ENCODE data around the gene KDM1A.

DNA sequence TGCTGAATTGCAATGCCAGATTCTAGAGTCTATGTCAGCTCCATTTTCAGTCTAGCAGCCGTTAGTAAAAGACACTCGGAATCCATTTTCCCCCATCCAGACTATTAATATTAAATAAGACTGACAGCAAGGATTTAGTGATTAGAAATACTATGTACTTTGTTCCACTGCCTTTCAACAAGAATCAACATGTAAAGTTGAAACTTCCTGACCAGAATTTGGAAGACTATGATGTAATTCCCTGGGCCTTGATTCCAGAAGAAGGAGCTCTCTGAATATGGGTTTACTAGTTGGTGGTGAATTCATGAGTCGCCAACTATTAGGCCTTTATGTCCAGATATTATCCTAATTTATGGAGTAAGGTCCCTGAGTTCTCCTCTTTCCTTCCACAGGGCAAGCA is 24.8 kb downstream of the KDM1A start:
- TF ChIP-seq, protein P1, sequence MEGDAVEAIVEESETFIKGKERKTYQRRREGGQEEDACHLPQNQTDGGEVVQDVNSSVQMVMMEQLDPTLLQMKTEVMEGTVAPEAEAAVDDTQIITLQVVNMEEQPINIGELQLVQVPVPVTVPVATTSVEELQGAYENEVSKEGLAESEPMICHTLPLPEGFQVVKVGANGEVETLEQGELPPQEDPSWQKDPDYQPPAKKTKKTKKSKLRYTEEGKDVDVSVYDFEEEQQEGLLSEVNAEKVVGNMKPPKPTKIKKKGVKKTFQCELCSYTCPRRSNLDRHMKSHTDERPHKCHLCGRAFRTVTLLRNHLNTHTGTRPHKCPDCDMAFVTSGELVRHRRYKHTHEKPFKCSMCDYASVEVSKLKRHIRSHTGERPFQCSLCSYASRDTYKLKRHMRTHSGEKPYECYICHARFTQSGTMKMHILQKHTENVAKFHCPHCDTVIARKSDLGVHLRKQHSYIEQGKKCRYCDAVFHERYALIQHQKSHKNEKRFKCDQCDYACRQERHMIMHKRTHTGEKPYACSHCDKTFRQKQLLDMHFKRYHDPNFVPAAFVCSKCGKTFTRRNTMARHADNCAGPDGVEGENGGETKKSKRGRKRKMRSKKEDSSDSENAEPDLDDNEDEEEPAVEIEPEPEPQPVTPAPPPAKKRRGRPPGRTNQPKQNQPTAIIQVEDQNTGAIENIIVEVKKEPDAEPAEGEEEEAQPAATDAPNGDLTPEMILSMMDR (IDR thresholded peaks at IDR 0.05): no peak
- no peak for TF ChIP-seq POLR2A (IDR thresholded peaks at IDR 0.05)
